ENCODE results near the gene ARFGAP2.

Gene ARFGAP2

DNA sequence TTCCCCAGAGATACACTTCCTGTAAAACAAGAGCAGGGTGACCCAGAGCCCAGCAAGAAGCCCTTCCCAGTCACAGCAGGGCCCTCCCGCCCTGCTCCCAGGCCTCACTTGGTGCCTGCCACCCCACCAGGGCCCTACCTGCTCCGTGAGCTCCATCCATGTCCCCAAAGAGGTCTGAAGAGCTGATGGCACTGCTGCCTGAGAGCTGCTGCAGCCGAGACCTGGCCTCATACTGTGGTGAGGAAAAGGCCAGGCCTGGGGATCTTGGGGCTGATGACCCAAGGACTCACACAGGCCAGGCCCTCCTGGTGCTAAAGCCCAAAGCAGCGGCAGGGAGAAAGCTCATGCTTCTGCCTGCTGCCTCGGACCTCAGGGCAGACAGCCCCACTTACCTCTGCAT lies 10.3 kb downstream of the ARFGAP2 start:
- DNase-seq = no peak

DNA sequence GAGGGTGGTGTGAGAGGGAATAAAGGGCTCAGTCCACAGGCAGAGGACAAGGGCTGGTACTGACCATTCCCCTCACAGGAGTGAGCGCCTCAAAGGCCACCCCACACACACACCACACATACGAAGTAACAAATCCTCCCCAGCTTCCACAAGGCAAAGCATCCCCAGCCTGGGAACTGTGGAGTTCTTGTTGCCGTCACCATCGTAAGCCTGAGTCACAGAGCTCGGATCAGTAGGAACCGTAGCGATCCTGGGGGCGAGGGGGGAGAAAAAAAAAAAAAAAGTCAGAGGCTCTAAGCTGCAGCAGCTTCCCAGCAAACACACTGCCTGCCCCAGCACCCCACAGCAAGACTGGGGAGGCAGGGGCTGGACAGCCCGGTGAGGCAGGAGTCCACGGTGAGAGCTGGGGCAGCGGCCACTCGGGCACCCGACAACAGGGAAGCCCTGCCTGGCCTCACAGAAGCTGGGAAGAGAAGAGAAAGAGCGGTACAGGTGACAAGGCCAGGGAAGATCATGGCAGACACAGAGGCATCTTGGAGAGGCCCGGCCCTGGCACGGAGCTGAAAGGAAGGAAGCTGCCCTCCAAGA lies 11.3 kb downstream of the ARFGAP2 start:
- no peak for DNase-seq

DNA sequence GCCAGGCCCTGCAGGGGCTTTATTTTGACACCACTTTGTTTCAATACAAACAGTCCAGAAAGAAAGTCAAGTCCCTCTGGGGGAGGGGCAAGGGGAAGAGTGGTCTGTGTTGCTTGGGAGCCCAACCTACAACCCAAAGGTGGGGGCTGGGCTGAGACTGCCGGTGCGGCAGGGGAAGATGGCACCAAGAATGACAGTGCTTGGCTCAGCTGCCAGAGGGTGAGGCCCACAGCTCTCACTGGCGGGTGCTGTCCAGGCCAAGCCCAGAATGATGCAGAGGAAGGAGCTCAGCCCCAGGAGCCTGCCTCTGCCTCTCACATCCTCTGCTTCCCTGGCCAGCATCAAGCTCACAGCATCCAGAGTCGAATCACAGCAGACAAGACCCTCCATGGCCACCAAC lies 12.4 kb downstream of the ARFGAP2 start:
- no peak for DNase-seq

DNA sequence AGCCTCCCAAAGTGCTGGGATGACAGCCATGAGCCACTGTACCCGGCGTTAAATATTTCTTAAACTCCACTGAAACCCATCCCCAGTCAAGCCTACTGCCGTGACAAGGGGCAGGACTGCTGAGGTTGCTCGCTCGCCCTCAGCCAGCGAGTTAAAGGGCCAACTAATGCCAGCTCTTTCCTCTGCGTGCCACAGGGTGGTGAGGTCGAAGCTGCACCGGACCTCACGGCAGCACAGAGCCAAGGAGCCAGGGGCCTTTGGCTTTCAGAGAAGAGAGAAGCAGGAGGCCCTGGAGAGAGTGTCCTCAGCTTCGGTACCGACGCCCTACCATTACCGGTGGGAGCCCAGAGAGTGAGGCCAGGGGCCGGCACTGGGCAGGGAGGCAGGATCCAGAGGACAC lies 12.8 kb downstream of the ARFGAP2 start:
- no peak for DNase-seq

DNA sequence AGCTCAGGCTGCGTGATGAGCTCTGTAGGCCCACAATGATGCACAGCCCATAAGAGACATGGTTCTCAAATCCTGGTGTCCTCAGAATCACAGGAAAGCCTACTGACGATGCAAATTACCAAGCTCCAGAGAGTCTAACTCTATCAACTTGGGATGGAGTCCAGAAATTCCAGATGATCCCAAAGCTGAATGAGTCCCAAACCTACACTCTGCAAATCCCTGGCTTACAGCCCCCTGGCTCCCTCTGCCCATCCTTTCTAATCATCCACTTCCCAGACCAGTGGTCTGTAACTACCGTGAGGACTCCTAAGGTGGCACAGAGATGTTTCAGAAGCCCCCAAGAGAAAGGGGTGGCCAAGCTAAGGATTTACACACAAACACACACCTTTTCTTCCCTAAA lies 13.5 kb downstream of the ARFGAP2 start:
- no peak for DNase-seq

DNA sequence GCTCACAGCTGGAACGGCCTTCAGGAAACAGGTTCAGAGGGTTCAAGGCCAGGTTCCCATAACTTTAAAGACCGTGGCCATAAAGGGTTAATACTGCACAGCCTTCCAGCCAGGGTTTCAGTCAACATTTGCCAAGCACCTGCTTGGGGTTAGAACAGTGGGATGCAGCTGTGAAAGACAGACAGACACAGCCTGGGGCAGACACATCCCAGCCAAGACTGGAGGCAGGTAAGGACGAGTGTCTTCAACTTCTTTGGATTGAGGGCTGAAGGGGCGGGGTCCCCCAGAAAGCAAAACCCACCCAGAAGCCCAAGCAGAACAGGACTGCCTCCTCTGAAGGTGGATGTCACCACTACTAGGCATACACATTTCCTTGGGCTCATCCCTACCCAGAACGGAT lies 14.3 kb downstream of the ARFGAP2 start:
- no peak for DNase-seq

DNA sequence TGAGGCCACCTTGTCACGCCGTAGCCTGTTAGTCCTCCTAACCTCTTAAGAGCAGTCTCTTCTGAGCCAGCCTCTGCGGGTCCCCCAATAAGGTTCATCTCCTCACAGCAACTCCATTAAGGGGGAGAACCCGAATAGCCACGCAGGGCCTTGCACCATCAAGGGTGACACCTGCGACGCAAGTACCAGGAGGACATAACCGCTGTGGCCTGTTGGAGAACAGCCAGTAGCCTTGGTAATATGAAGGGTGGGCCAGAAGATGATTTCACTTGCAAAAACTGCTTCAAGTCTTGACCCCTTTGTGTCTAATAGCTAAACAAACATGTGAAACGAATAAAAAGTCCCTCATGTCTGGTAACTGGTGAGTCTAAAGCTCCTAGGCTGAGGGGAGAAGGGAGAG lies 14.8 kb downstream of the ARFGAP2 start:
- DNase-seq = no peak

DNA sequence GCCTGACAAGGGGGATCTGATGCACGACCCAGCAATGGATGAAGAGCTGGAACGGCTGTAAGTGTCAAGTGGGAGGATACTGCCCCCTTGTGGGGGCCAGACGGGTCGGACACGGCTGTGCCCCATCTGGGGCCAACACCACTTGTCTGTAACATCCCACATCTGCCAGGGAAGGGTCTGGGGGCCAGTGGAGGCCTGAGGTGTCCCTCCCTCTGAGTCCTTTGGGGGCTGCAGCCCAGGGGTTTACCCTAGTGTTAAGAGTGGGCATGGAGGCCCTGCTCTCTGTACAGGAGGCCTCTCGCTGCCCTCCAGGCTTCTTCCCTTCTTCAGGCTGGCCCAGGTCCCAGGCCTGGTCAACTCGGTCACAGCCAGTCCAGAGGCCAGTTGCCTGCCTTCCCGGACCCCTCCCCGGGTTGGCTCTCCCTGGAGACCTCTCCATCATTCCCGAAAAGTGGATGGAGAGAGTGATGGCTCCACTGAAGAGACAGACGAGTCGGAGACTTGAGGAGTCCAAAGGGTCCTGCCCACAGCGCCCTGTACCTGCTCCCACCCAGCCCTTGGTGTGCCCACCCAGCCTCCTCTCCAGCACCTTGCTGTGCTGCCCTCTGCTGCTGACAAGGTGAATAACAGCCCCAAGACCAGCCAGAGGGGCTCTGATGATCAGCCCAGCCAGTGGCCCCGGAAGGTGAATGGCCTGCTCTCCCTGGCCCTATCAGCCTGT lies 15.4 kb downstream of the ARFGAP2 start:
- no peak for DNase-seq

DNA sequence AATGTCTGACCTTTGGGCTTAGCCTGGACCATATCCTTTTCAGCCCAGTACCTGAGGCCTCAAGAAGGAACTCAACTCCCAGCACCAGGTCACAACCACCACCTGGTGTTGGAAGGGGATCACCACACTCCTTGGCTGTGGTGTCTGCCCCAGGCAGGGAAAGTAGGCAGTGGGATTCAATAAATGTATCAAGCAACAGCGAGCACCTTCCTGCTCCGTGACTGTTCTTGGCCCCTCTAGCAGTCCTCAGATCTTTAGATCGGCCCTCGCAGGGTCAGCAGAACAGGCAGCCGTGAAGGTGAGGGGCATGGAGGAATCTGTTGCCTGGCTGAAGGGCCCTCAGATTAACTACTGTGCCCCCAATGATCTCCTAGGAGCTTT lies 15.9 kb downstream of the ARFGAP2 start:
- DNase-seq = no peak

DNA sequence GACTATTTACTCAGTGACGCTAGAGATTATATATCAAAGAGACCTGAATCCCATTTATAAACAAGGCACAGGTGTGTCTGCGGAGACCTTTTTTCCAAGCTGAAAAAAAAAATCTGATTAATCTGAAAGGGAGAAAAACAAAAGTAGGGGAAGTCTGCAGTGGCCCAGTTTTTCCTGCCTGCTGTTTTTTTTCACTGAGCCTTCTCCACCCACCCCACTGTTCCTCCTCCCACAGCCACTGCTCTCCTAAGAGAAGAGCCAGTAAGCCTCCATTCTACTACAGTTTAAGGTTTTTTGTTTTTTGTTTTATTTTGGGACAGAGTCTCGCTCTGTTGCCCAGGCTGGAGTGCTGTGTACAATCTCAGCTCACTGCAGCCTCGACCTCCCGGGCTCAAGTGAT lies 18.4 kb downstream of the ARFGAP2 start:
- DNase-seq = no peak

DNA sequence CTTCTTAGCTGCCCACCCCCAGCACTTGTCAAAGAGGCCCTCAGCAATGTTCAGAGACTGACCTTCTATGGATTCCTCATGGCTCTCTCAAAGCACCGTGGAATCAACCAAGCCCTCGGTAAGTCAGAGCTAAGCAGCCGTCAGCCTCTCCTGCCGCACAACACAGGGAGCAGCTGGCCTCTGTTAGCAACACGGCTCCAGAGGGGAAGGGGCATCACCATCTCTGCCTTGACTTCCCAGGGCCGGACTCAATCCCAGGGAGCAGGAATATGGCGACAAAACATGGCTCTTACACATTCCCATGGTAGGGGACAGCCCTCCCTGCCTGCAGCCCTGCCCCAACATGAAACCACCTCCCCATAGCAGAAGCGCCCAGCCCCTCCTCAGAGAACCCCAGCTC lies 18.9 kb downstream of the ARFGAP2 start:
- no peak for DNase-seq

DNA sequence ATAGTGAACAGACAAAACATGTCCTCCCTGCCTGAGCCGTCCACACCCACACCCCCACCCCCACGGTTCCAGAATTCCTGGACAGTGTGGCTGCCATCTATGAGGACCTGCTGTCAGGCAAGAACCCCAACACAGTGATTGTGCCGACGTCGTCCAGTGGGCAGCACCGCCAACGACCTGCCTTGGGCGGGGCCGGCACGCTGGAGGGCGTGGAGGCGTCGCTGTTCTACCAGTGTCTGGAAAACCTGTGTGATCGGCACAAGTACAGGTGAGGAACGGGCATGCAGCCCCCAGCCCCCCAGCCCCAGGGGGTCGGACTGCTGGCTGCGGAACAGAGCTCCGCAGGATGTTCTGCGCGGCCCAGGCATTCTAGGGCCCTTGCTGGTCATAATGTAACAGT lies 19.7 kb downstream of the ARFGAP2 start:
- no peak for DNase-seq

DNA sequence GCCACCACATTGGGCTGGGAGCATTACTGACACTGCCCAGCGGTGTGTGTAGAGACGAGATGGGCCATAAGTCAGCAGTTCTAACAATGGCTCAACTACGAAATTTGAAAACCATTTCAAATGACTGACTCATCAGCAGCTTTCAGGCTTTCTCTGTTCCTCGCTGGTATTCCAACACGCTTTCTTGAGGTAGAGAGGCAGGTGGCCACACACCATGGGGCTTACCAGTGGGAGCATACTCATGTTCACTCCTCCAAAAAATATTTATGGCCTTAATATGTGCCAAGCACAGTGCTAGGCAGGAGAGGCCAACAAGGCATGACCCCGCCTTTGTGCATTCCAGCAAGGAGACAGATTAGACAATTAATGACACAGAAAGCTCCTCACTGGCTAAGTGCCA lies 20.3 kb downstream of the ARFGAP2 start:
- no peak for DNase-seq

DNA sequence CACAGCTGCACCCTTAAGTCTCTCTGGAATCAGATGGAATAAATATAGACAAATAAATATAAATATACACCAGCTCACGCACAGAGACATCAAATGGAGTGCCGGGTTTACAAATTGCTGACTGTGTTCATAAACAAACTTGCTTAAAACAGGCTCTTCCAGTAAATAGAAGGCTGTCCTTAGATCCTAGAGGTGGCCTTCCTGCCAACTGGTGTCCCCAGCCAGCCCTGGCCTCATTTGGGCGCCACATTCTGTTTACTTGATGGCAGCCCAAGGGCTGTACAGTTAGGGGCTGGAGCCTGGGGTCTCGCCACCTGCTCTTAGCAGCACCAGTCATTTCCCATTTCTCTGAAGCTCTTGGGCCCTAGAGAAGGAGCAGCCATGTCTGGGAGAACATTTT lies 20.8 kb downstream of the ARFGAP2 start:
- DNase-seq = no peak

DNA sequence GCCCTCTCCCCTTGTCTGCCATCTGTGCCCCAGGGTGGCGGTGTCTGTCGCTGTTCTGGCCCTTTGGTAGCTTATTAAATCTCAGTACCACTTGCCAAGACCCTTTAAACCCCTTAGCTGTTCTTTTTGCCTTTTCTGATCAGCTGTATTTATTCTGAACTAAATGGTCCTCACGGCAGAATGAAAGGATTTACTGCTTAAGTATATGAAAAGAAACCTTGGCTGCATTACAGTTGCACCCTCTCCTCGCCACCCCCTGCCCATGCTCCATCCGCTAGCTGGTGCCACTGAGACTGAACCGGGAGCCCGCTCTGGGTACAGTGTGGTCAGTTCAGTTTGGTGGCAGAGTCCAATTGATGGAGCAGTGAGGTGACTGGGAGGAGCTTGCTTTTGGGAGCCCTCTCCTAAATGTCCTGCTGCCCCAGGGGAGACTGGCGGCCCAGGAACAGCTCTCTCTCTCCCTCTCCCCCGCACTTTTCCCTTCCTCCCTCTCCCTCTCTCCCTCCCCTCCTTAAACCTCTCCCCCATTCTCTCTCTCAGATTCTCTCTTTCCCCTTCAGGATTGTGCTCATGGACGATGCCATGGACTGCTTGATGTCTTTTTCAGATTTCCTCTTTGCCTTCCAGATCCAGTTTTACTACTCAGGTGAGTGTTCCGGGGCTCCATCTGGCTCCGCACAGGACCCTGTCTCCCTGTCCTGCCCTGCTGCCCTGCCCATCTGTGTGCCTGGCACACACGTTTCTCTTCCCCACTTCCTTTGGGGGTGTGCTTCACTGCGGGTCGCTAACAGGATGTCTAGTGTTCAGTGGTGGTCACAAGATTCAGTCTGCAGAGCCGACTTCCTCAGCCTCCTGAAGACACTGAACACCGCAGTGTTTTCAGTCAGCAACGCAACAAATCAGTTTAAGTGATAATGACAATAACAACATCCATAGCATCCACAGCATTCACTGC lies 21.8 kb downstream of the ARFGAP2 start:
- no peak for DNase-seq

DNA sequence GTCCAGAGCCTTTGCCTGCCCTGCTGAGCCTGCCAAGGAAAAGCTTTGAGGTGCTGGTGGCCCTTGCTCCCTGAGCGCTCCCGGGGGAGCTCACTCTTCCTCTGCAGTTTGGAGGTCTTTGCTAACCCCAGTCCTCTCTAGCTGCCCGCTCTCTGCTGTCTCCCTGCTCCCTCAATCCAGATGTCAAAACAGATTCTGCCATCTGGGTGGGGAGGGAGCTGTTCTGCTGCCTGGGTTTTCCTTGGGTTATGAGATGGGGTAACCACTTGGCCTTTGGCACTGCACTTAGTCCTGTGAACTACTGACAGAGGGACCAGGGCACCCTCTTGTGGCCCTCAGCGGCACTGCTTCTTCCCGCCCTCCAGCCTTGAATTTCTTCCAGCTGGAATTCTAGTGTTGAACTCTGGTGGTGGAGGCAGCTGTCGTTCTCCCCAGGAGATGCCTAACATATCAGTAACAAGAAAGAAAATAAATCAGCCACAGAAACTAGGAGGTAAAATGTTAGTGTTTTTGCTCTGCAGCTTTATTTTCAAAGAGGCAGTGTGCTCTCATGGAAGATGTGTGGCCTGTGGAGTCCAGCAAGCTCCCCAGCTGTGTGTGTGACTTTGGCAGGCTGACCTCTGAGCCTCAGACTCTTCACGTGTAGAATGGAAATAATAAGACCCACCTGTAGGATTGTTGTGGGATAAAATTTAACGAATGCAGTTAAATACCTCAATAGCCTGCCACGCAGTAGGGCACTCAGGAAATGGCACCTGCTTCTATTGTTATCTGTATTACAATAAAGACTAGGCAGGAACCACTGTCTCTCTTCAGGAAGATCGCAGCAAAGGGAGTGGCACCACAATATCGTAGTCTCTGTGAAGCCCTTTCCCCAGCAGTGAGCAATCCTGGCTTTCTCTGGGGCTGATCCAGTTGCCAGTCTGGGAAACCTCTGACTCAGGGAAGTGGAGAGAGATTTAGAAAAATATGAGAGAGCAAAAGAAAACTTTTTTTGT lies 23.4 kb downstream of the ARFGAP2 start:
- DNase-seq = no peak

DNA sequence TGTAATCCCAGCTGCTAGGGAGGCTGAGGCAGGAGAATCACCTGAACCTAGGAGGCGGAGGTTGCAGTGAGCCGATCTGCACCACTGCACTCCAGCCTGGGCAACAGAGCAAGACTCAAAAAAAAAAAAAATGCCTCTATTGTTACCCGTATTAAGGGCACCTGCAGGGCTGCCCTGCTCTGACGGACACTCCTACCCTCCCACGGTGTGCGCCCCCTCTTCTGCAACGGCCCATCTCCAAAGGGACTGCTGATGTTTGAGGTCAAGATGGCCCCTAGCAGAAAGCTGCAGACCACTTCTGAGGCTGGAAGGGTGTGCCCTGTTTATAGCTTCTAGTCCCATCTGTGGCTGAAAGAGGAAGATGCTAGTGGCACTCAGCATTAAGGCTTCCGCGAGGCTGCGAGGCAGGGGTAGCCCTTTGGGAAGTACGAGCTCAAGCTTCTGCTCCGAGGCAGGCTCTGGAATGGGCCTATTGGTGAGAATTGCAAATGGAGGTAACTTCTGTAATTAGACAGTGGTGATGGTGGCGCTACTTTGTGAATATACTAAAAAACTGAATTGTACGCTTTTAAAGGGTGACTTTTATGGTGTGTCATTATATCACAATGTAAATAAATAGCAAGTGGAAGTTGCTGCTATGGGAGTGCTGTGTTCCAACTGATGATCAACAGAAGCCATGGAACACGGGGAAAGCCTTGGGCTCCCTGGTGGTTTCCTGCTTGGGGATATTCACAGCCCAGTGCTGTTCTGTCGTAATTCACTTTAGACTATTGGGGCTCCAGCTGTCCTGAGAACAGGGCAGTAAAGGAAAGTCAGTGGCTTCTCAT lies 24.3 kb downstream of the ARFGAP2 start:
- DNase-seq = no peak

DNA sequence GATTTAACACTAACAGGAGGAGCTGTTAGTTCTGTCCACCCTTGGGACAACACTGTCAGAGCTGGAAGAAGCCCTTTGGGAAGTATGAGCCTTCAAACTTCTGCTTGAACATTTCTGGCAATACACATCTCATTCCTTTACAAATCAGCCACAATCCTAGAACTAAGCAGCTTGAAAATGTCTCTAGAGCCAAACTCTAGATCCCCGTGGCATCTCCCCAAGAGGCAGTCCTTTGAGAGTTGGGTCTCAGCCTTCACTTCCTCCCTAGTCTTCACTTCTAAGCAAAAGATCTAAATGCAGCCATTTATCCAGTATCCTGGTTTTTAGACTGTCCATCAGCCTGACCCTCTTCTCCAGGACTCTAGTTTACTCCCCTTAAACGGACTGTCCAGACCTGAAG lies 26.9 kb downstream of the ARFGAP2 start:
- no peak for DNase-seq

DNA sequence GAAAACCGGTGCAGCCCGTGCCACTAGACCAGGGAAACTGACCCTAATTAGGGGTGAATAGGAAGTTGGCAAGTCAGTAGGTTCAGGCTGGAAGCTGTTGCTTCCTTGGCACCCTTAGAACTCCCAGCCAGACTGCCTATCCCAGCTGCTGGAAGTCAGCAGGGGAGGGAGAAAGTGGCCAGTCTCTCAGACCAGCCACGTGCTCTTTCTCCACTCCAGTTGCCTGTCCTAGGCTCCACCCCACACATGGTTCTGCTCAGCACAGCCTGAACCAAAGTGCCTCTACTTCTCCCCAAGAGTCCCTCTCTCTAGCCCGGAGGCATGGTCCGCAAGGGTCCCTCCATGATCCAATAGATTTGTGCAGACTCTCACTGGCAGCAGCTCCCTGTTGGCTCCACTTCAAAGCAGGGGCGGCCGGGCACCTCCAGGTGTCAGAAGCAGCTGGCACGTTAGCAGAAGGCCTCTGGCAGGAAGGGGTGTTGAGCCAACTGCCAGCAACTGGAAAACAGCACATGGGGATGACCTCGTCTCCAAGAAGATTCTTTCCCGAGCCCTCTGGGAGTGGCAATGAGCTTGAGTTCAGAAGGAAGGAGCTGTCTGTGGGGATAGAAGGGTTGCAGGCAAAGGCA lies 27.7 kb downstream of the ARFGAP2 start:
- no peak for DNase-seq

DNA sequence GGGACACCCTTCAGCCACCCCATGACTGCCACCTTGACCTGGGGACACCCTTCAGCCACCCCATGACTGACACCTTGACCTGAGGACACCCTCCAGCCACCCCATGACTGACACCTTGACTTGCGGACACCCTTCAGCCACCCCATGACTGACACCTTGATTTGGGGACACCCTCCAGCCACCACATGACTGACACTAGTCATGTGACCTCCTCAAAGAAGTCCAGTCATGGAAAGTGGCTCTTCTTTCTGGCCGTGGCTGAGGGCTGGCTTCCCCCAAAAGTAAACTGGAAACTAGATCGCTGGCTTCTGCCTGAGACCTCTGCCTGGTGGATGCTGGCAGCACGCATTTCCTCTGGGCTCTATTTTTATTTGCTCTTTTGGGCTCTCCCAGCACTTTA lies 28.4 kb downstream of the ARFGAP2 start:
- DNase-seq = no peak

DNA sequence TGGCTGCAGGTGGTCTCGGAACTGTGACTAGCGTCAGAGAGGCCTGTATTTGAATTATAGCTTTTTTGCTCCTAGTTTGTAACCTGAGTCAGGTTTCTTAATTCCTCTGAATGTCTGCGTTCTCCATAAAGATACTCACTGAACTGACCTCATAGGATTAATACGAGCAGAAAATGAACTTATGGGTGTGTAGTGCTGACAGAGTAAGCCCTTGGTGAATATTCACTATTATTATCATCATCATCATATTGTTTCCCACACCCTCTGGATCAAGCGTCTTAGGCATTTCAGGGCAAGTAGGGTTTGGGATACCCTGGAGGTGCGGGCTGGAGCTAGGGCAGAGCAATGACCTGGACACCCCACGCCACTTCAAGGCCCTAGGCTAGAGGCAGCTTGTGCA lies 29.0 kb downstream of the ARFGAP2 start:
- no peak for DNase-seq
